ENCODE data around the gene SUGCT.
"Not testable (repeated sequence)": the region's sequence is repeated elsewhere in the genome, so short reads cannot be mapped to it uniquely, and the experiment has no call there.

Gene SUGCT

DNA sequence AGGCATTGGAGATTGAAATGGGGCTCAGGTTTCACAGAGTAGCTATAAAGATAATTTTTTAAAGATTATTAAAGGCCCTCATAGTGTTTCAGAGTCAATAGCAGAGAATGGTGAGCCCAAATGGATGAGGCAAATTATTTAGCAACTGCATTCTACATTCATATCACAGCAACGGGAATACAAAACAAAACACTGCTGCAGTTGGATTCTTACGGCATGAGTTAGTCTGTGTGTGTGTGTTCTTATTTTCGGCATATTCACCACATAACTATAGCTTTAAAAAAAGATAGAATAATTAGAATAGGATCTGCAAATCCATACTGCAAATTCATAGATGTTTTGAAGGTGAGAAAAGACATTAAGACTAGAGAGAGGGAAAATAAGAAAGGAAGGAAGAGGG is 66.0 kb downstream of the SUGCT start:
- DNase-seq (ENCODE audit: low read depth): no peak

DNA sequence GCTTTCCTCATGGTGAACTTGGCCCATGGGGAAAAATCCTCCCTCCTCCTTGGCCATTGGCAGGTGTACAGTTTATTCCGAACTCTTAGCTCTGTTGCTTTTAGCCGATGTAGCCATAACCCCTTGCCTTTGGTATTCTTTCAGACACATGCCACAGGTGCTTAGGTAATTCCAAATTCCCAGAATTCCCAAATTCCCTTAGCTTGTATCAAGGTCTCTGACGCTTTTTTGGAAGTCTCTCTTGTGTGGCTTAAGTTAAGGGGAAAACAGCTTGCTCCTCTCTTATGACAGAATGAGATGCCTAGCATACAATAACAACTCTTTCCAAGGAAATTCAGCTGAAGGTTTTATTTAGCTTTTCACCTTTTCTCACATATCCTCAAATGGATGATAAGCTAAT is 68.0 kb downstream of the SUGCT start:
- no peak for DNase-seq (ENCODE audit: low read depth)

- DNase-seq (ENCODE audit: low read depth): no peak
Observed at GRCh38 chr7:40204581-40204980, 69.8 kb downstream of the SUGCT start.

DNA sequence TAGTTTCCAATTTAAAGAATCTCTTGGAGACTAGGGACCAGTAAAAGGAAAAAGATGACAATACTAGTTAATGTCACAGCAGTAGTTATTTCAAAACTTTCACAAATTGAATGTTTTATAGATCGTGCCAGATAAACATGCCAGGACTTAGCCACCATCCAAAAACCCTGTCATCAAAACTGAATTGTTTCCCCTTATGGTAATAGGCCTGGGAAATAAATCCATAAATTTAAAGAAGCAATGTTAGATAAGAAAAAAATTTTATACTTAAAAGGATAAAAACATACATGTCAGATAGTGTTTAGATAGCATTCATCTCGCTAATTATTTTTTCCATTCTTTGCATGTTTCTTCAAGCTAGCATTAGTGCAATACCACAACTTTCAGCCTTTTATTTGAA is 71.2 kb downstream of the SUGCT start:
- no peak for DNase-seq (ENCODE audit: low read depth)

- DNase-seq (ENCODE audit: low read depth): no peak
Observed at GRCh38 chr7:40211276-40212003, 76.6 kb downstream of the SUGCT start.

DNA sequence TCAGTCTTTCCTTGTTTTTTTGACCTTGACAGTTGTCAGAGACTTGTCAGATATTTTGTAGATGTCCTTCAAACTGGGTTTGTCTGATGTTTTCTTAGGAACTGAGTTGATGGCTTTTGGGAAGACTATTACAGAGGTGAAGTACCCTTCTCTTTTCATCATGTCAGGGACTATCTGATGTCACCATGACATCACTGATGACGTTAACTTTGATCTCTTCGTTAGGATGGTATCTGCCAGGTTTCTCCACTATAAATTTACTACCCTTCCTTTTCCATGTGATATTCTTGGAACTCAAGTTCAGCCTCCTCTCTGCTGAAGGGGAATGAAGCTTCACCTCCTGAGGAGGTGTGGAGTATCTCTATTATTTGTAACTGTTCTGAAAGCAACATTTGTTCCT is 78.5 kb downstream of the SUGCT start:
- no peak for DNase-seq (ENCODE audit: low read depth)

DNA sequence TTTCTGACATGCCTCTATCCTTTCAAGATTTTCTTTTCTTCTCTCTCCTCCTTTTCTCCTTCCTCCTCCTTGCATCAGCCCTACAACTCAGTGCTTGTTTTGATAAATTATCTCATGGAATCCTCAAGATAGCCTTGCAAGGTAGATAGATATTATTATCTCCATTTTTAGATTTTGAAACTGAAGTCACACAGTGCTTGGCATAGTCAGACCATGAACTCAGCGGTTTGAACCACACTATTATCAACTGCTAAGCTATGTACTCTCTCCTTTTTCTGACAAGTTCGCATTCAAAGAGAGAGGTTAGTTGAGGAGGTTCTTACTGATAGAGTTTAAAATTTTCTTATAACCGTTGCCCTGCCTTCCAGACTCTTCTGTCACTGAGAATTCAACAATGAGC is 79.1 kb downstream of the SUGCT start:
- no peak for DNase-seq (ENCODE audit: low read depth)

DNA sequence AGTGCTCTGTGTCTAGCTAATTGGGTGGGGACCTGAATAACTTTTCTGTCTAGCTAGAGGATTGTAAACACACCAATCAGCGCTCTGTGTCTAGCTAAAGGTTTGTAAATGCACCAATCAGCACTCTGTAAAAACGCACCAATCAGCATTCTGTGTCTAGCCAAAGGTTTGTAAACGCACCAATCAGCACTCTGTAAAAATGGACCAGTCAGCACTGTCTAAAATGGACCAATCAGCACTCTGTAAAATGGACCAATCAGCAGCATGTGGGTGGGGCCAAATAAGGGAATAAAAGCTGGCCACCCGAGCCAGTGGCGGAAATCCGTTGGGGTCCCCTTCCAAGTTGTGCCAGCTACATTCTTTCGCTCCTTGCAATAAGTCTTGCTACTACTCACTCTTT is 83.8 kb downstream of the SUGCT start:
- DNase-seq (ENCODE audit: low read depth): not testable (repeated sequence)

DNA sequence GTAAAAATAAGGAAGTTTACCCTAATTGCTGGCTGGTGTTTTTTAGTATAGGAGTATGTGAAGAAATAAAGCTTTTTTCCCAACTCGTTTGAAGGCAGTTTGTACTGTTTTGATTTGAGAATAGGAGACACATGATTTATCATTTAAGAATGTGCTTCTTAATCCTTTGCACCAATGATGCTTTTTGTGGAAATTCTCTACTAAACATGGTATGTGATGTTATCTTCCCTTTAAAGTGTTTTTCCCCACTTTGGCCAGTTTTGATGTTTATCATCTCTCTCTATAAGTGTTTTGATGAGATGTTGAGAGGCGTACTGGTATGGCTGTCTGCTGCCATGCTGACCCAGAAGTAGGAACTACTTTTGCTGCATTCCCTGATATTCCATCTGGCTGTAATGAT is 85.1 kb downstream of the SUGCT start:
- DNase-seq (ENCODE audit: low read depth): no peak

- no peak for DNase-seq (ENCODE audit: low read depth)
Observed at GRCh38 chr7:40220421-40220911, 85.7 kb downstream of the SUGCT start.

- no peak for DNase-seq (ENCODE audit: low read depth)
Observed at GRCh38 chr7:40221836-40222235, 87.0 kb downstream of the SUGCT start.

DNA sequence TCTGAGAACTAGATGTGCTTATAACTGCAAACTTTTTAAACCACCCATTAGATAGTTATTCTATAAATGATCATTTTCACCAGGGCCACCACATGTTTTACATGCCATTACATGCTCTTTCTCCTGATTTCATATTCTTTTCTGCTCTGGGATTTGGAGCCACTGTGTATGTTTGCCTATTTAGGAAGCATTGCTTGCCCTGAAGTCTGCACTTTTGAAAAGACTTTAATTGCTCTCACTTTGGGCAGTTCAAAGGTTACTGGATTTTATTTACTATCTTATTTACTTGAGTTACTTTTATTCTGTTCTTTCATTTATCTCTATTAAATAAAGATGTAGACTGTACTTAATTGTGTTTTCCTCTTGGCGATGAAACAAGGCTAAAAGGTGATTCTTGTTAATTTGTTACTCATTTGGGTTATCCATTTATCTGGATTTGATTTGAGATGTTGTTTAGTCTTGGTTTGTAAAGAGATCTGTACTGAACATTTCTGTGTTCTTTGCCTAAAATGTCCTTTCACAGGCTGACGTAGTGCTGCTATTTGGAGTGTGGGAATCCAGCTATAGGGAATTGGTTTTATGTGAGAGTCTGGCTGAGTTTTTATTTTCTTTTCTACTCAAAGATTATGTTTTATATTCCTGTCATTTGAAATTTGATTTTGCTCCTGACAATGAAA is 88.8 kb downstream of the SUGCT start:
- no peak for DNase-seq (ENCODE audit: low read depth)

DNA sequence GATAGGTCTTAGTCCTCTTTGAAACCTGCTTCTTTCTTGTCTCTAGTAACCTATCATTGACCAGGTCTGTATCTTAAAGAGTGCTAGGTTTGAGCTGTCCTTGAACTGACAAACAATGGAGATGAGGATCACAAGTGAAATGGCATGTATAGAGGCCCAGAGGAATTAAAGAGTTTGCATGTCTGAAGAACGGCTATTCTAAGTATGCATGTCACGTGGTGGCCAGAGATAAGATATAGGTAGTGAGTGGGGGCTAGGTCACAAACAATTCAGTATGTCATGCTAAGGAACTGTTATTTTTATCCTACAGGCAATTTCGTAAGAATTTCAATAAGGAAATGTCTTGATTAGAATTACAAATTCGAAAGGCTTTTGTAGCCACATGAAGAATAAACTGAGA is 95.3 kb downstream of the SUGCT start:
- DNase-seq (ENCODE audit: low read depth): no peak

- DNase-seq (ENCODE audit: low read depth): no peak
Observed at GRCh38 chr7:40231796-40232195, 97.0 kb downstream of the SUGCT start.

GRCh38 chr7:40232242-40232893 is 97.6 kb downstream of the SUGCT start:
- DNase-seq (ENCODE audit: low read depth): no peak

DNA sequence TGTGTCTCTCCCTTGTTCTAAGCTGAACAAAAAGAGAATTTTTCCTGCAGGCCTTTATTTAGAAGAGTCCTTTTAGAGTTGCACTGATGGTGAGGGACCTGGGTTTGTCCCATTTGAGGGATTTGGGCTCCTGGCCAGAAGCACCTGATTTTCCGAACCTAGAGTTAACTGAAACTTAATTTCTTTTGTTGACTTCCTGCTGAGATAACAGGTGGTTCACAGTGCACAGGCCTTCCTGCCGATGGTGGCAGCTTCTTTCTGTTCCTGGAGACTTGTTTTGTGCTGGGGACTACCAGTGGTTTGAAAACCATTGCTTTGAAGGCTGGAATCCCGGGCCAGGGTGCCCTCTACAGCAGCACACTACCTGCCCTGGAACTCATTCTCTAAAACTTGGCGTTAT is 99.2 kb downstream of the SUGCT start:
- no peak for DNase-seq (ENCODE audit: low read depth)

DNA sequence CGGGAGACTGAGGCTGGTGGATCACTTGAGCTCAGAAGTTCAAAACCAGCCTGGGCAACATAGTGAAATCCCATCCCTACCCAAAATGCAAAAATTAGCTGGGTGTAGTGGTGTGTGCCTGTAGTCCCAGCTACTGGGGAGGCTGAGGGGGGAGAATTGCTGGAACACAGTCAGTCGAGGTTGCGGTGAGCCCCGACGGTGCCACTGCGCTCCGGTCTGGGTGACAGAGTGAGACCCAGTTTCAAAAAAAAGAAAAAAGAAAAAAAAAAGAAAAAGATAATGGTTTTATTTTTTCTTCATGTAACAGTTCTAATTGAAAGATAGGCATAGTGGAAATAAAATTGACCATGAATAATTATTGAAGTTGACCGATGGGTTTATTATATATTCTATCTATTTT is 99.9 kb downstream of the SUGCT start:
- no peak for DNase-seq (ENCODE audit: low read depth)

- DNase-seq (ENCODE audit: low read depth): no peak
Observed at GRCh38 chr7:40237731-40238130, 102.9 kb downstream of the SUGCT start.

- no peak for DNase-seq (ENCODE audit: low read depth)
Observed at GRCh38 chr7:40239755-40240303, 105.0 kb downstream of the SUGCT start.

GRCh38 chr7:40243076-40243475 is 108.3 kb downstream of the SUGCT start:
- DNase-seq (ENCODE audit: low read depth): no peak

GRCh38 chr7:40244226-40244625 is 109.4 kb downstream of the SUGCT start:
- no peak for DNase-seq (ENCODE audit: low read depth)

GRCh38 chr7:40248681-40249080 is 113.9 kb downstream of the SUGCT start:
- DNase-seq (ENCODE audit: low read depth): no peak

DNA sequence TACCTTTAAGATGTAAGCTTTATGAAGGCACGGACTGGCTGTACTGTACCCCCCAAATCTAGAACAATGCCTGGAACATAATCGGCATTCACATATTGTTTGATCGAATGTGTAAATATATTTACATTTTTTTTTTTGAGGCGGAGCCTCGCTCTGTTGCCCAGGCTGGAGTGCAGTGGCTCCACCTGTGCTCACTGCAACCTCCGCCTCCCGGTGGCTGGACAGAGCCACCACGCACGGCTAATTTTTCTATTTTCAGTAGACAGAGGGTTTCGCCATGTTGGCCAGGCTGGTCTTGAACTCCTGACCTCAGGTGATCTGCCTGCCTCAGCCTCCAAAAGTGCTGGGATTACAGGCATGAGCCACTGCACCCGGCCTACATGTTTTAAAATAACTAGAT is 118.6 kb downstream of the SUGCT start:
- not testable (repeated sequence) for DNase-seq (ENCODE audit: low read depth)

Measured in stimulated activated CD8-positive, alpha-beta memory T cell treated with anti-CD3 and anti-CD28 coated beads, Interleukin-12 subunit alpha, Interleukin-12 subunit beta, amount 100 ng/mL, for 4 hours (primary cell).